Loucy (cell line): Measurements from ENCODE around the gene PDLIM3.

Experiments
- H2AFZ ChIP-seq: fragments of 200-600 bp; sonication (generic); 2 replicates; pipeline ENCODE4 v1.6.0; 2016; ENCODE audit warnings: antibody characterized with exemption, mild to moderate bottlenecking, low read length, moderate library complexity
- H3F3A ChIP-seq: fragments of 200-600 bp; 2 replicates; pipeline ENCODE4 v1.6.0; 2016; ENCODE audit warnings: antibody characterized with exemption, low read depth, mild to moderate bottlenecking
- H3K27me3 ChIP-seq: fragments of 200-600 bp; sonication (generic); 2 replicates; pipeline ENCODE4 v1.6.1; 2014; ENCODE audit warnings: low read length, mild to moderate bottlenecking; ENCODE audit not compliant: insufficient read depth, poor library complexity, severe bottlenecking
- H3K36me3 ChIP-seq: fragments of 200-600 bp; sonication (generic); 2 replicates; pipeline ENCODE4 v1.6.1; 2016; ENCODE audit warnings: low read length; ENCODE audit not compliant: insufficient read depth
- H3K4me1 ChIP-seq: fragments of 200-600 bp; sonication (generic); 2 replicates; pipeline ENCODE4 v1.5.1; 2014; ENCODE audit warnings: low read length, mild to moderate bottlenecking; ENCODE audit not compliant: insufficient read depth, poor library complexity, severe bottlenecking
- H3K4me2 ChIP-seq: fragments of 200-600 bp; sonication (generic); 2 replicates; pipeline ENCODE4 v1.6.0; 2014; ENCODE audit warnings: antibody characterized with exemption, low read length, low read depth, mild to moderate bottlenecking; ENCODE audit not compliant: poor library complexity, severe bottlenecking
- H3K4me3 ChIP-seq: fragments of 200-600 bp; sonication (generic); 2 replicates; pipeline ENCODE4 v1.5.1; 2014; ENCODE audit warnings: low read length, mild to moderate bottlenecking, mixed read lengths; ENCODE audit not compliant: poor library complexity, severe bottlenecking
- H3K79me2 ChIP-seq: fragments of 200-600 bp; sonication (generic); 2 replicates; pipeline ENCODE4 v1.6.1; 2014; ENCODE audit warnings: low read length; ENCODE audit not compliant: insufficient read depth
- H3K9ac ChIP-seq: fragments of 200-600 bp; sonication (generic); 2 replicates; pipeline ENCODE4 v1.6.0; 2014; ENCODE audit warnings: mild to moderate bottlenecking, low read depth, low read length, moderate library complexity; ENCODE audit not compliant: poor library complexity, severe bottlenecking
- H3K9me2 ChIP-seq: fragments of 200-600 bp; sonication (generic); replicated peaks from 2 replicates; pipeline ENCODE4 v1.6.1; 2016; ENCODE audit warnings: low read depth, low read length, mixed read lengths
- H3K9me3 ChIP-seq: fragments of 200-600 bp; sonication (generic); 2 replicates; pipeline ENCODE4 v1.6.1; 2014; ENCODE audit warnings: mild to moderate bottlenecking, antibody characterized with exemption, low read length, low read depth; ENCODE audit not compliant: insufficient read depth
- H4K20me1 ChIP-seq: fragments of 200-600 bp; sonication (generic); 2 replicates; pipeline ENCODE4 v1.6.0; 2014; ENCODE audit warnings: antibody characterized with exemption, low read length, mild to moderate bottlenecking; ENCODE audit not compliant: insufficient read depth, poor library complexity, severe bottlenecking
- CTCF ChIP-seq: fragments of 200-600 bp; sonication (generic); conservative IDR thresholded peaks from 2 replicates; pipeline ENCODE4 v1.5.1; 2014; ENCODE audit warnings: mild to moderate bottlenecking, antibody characterized with exemption, low read length
- EZH2phosphoT487 ChIP-seq: fragments of 200-600 bp; IDR thresholded peaks from 2 replicates; pipeline ENCODE4 v1.6.1; 2018; ENCODE audit warnings: antibody characterized with exemption, mild to moderate bottlenecking, moderate library complexity, borderline replicate concordance

PDLIM3 gene

GRCh38 chr4:185464887-185465286 lies 70.4 kb downstream of the PDLIM3 start:
- Histone ChIP-seq H3F3A (no peaks in the 10 kb centered on the region), H4K20me1 (no peaks in the 10 kb centered on the region), H2AFZ (no peak overlapping the region), H3K27me3 (no peaks in the 10 kb centered on the region), H3K4me2 (no peak overlapping the region), H3K79me2 (no peaks in the 10 kb centered on the region), H3K9me3 (no peaks in the 10 kb centered on the region), H3K4me3 (no peak overlapping the region), H3K9me2 (no peaks in the 10 kb centered on the region), H3K9ac (no peak overlapping the region), H3K4me1 (no peaks in the 10 kb centered on the region), H3K36me3 (no peaks in the 10 kb centered on the region)
- TF ChIP-seq EZH2phosphoT487 (no peak), CTCF (no peak)

- H3K9ac ChIP-seq = no peak overlapping the region
- no peak overlapping the region for H3K4me3 ChIP-seq
- H4K20me1 ChIP-seq = no peaks in the 10 kb centered on the region
- H3F3A ChIP-seq = no peaks in the 10 kb centered on the region
- H3K36me3 ChIP-seq = no peaks in the 10 kb centered on the region
- no peaks in the 10 kb centered on the region for H3K27me3 ChIP-seq
- H3K4me1 ChIP-seq = no peaks in the 10 kb centered on the region
- no peaks in the 10 kb centered on the region for H3K9me2 ChIP-seq
- H2AFZ ChIP-seq = no peak overlapping the region
- no peaks in the 10 kb centered on the region for H3K9me3 ChIP-seq
- H3K4me2 ChIP-seq = no peak overlapping the region
- no peaks in the 10 kb centered on the region for H3K79me2 ChIP-seq
- TF ChIP-seq EZH2phosphoT487 (no peak), CTCF (no peak)
Measured at GRCh38 chr4:185464183-185464582, 71.1 kb downstream of the PDLIM3 start.

DNA sequence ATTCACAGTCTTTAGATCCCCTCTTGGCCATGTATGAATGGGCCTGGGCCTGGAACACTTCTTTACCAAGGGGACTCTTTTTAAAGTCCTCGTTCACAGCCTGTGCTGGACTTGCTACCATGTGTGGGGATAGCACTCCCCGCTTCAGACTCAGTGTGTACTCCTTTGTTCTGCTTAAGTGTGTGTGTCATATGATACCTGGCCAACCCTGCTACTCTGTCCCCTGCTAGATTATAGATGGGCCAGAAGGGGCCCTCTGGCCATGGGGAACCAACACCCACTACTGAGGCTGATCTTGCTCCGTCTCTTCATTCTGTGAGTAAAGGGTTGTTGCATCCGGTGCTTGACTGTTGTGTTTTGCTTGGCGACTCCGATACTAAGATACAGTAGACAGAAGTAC lies 71.8 kb downstream of the PDLIM3 start:
- TF ChIP-seq EZH2phosphoT487 = no peak
- no peak for TF ChIP-seq CTCF

More for the DNA sequence above, 71.8 kb downstream of the PDLIM3 start:
- Histone ChIP-seq H3K9me2 (no peaks in the 10 kb centered on the region), H3K4me2 (no peak overlapping the region), H3K9ac (no peak overlapping the region), H3K36me3 (no peaks in the 10 kb centered on the region), H2AFZ (no peak overlapping the region), H3K27me3 (no peaks in the 10 kb centered on the region), H3K79me2 (no peaks in the 10 kb centered on the region), H3K9me3 (no peaks in the 10 kb centered on the region), H3F3A (no peaks in the 10 kb centered on the region), H3K4me3 (no peak overlapping the region), H3K4me1 (no peaks in the 10 kb centered on the region), H4K20me1 (no peaks in the 10 kb centered on the region)
